GM13976 (cell line): ENCODE results near the gene RPL7A.
"Not testable (repeated sequence)": the region's sequence is repeated elsewhere in the genome, so short reads cannot be mapped to it uniquely, and the experiment has no call there.

Experiments used
- DNase-seq: peaks from one replicate; pipeline ENCODE4 v3.0.0; 2012; ENCODE audit warnings: low spot score
- CTCF ChIP-seq: IDR thresholded peaks from 2 replicates; pipeline ENCODE4 v1.5.1; 2012; ENCODE audit warnings: borderline replicate concordance, mild to moderate bottlenecking; ENCODE audit not compliant: insufficient read depth; ENCODE audit errors: extremely low read depth, missing control alignments, control extremely low read depth
- in situ Hi-C: fragments of 300-500 bp; cut with MboI; formaldehyde crosslinking; loops from one replicate; pipeline ENCODE4 v1.12.0; 2022; ENCODE audit warnings: low sequenced_read_pairs, mixed read lengths, inconsistent platforms; ENCODE audit not compliant: unreplicated experiment

RPL7A gene

GRCh38 chr9:133305731-133306130 is 42.3 kb upstream of the RPL7A start:
- in situ Hi-C loops, result no loop called here
- no peak for TF ChIP-seq CTCF
- DNase-seq, result no peak

GRCh38 chr9:133306242-133307204 is 41.5 kb upstream of the RPL7A start:
- DNase-seq, result no peak
- no peak for TF ChIP-seq CTCF
- in situ Hi-C loops, result no loop called here

GRCh38 chr9:133307301-133307700 is 40.7 kb upstream of the RPL7A start:
- in situ Hi-C loops, result no loop called here

GRCh38 chr9:133309608-133310007 is 38.4 kb upstream of the RPL7A start:
- in situ Hi-C loops, result no loop called here
- TF ChIP-seq CTCF, result no peak
- DNase-seq, result no peak

More at GRCh38 chr9:133307301-133307700, 40.7 kb upstream of the RPL7A start:
- no peak for TF ChIP-seq CTCF
- DNase-seq, result no peak

- no peak for DNase-seq
- in situ Hi-C loops, result no loop called here
- TF ChIP-seq CTCF, result no peak
Measured at GRCh38 chr9:133315997-133316396, 32.0 kb upstream of the RPL7A start.

GRCh38 chr9:133317551-133317950 is 30.5 kb upstream of the RPL7A start:
- DNase-seq, in situ Hi-C loops: not testable (repeated sequence)

- TF ChIP-seq CTCF, result no peak
- in situ Hi-C loops, result no loop called here
- DNase-seq, result no peak
Measured at GRCh38 chr9:133320421-133320881, 27.6 kb upstream of the RPL7A start.
